Measurements from ENCODE around the gene GSAP. TPM values are rescaled to one million over a fixed set of nuclear protein-coding genes. Genes with fewer than 3 reads are reported as not detected.

The GSAP gene
- total and polyA plus RNA-seq, 2 donors (not counting 3 experiments of a cell fraction or from before 2014, with no cell fraction given): 2.3 to 5.8 TPM

- Histone ChIP-seq H3K9ac (replicated peaks; ENCODE audit: extremely low read depth, insufficient read depth, low read length) (no peak overlapping the region), H3K36me3 (ENCODE audit: control insufficient read depth in 2 of 2, extremely low read depth in 1 of 2, insufficient read depth in 2 of 2, low read length in 2 of 2) (no peaks in the 10 kb centered on the region), H3K27me3 (ENCODE audit: control insufficient read depth in 2 of 2, insufficient read depth in 2 of 2, low read length in 2 of 2) (no peaks in the 10 kb centered on the region), H3K79me2 (ENCODE audit: control insufficient read depth, insufficient read depth, low read length) (no peaks in the 10 kb centered on the region), H3K27ac (ENCODE audit: insufficient read depth, low read depth, low read length) (no peak overlapping the region), H2AFZ (ENCODE audit: low read depth, low read length) (no peak overlapping the region), H3K4me2 (ENCODE audit: insufficient read depth, low read length) (no peak overlapping the region), H3K4me3 (replicated peaks in 1 of 3; ENCODE audit: insufficient read depth in 1 of 3, low read depth in 1 of 3, low read length in 3 of 3) (no peak overlapping the region), H3K4me1 (ENCODE audit: control insufficient read depth, extremely low read depth, insufficient read depth, low read length) (peaks cover 18% of the 10 kb centered on the region), H4K20me1 (replicated peaks; ENCODE audit: control insufficient read depth, extremely low read depth, insufficient read depth, low read length) (no peaks in the 10 kb centered on the region), H3K9me3 (replicated peaks; ENCODE audit: control insufficient read depth, insufficient read depth, low read length) (no peaks in the 10 kb centered on the region), H3K9me1 (replicated peaks; ENCODE audit: control insufficient read depth, extremely low read depth, insufficient read depth, low read length) (no peaks in the 10 kb centered on the region)
- dilution Hi-C loops (cut with MboI; ENCODE audit: extremely low pct_ligation_motif_present, low sequenced_read_pairs) (no loop called here), intact Hi-C loops (cut with micrococcal nuclease) (no loop called here)
- no TSS peak for BruUV-seq (replicated peaks)
- ChIA-PET POLR2A (no interaction called here), CTCF (interaction anchor here (0.8 kb wide), 1 partner anchor 47 kb away, joined by 3 read pairs; no protein-coding TSS in a partner anchor)
- FAIRE-seq (peak; percentile 46), DNase-seq (ENCODE audit: low read depth, low spot score) (no peak)
- TF ChIP-seq GATA2 (IDR thresholded peaks at IDR 0.05; ENCODE audit: insufficient read depth, insufficient read length, low read depth, low read length) (peak; percentile 51), MYC (IDR thresholded peaks at IDR 0.05; ENCODE audit: low read depth, low read length) (no peak)
Measured at GRCh38 chr7:77284616-77285015, 131.5 kb downstream of the GSAP start.

GRCh38 chr7:77284005-77284404 is 132.1 kb downstream of the GSAP start:
- intact Hi-C loops (cut with micrococcal nuclease): no loop called here
- no peak overlapping the region for H3K4me3 ChIP-seq (replicated peaks in 1 of 3; ENCODE audit: insufficient read depth in 1 of 3, low read depth in 1 of 3, low read length in 3 of 3)

More at GRCh38 chr7:77284005-77284404, 132.1 kb downstream of the GSAP start:
- FAIRE-seq (no peak), DNase-seq (ENCODE audit: low read depth, low spot score) (no peak)
- no TSS peak for BruUV-seq (replicated peaks)
- Histone ChIP-seq H3K9me3 (replicated peaks; ENCODE audit: control insufficient read depth, insufficient read depth, low read length) (no peaks in the 10 kb centered on the region), H3K79me2 (ENCODE audit: control insufficient read depth, insufficient read depth, low read length) (no peaks in the 10 kb centered on the region), H3K36me3 (ENCODE audit: control insufficient read depth in 2 of 2, extremely low read depth in 1 of 2, insufficient read depth in 2 of 2, low read length in 2 of 2) (no peaks in the 10 kb centered on the region), H2AFZ (ENCODE audit: low read depth, low read length) (no peak overlapping the region), H3K4me1 (ENCODE audit: control insufficient read depth, extremely low read depth, insufficient read depth, low read length) (peaks cover 13% of the 10 kb centered on the region), H3K27me3 (ENCODE audit: control insufficient read depth in 2 of 2, insufficient read depth in 2 of 2, low read length in 2 of 2) (no peaks in the 10 kb centered on the region), H3K9me1 (replicated peaks; ENCODE audit: control insufficient read depth, extremely low read depth, insufficient read depth, low read length) (no peaks in the 10 kb centered on the region), H3K4me2 (ENCODE audit: insufficient read depth, low read length) (no peak overlapping the region), H3K9ac (replicated peaks; ENCODE audit: extremely low read depth, insufficient read depth, low read length) (no peak overlapping the region), H4K20me1 (replicated peaks; ENCODE audit: control insufficient read depth, extremely low read depth, insufficient read depth, low read length) (no peaks in the 10 kb centered on the region), H3K27ac (ENCODE audit: insufficient read depth, low read depth, low read length) (no peak overlapping the region)
- ChIA-PET CTCF (no interaction called here), POLR2A (no interaction called here)
- dilution Hi-C loops (cut with MboI; ENCODE audit: extremely low pct_ligation_motif_present, low sequenced_read_pairs): no loop called here
- TF ChIP-seq CTCF (IDR thresholded peaks at IDR 0.05; ENCODE audit: extremely low read depth in 1 of 2, insufficient read depth in 1 of 2, low read depth in 1 of 2, low read length in 2 of 2) (no peak), MYC (IDR thresholded peaks at IDR 0.05; ENCODE audit: low read depth, low read length) (no peak)

Measured in endothelial cell of umbilical vein (primary cell).